AG09309 (cell line): ENCODE measurements around the gene ATP2C1.

ENCODE experiments used
- DNase-seq: peaks from one replicate; pipeline ENCODE4 v3.0.0-alpha.2; 2010; ENCODE audit warnings: low read depth
- H3K4me3 ChIP-seq: 2 replicates; pipeline ENCODE4 v1.5.1; 2011; ENCODE audit warnings: mild to moderate bottlenecking, low read depth, low read length, moderate library complexity; ENCODE audit not compliant: control insufficient read depth
- TF ChIP-seq, protein P1 (sequence below): IDR thresholded peaks from 2 replicates; pipeline ENCODE4 v1.5.1; 2011; ENCODE audit warnings: mild to moderate bottlenecking, low read depth, low read length, inconsistent platforms; ENCODE audit not compliant: insufficient read depth, control insufficient read depth; ENCODE audit errors: missing control alignments

Gene ATP2C1

GRCh38 chr3:130870423-130870822, 23.5 kb upstream of the ATP2C1 start:
- DNase-seq: no peak
- TF ChIP-seq, protein P1, sequence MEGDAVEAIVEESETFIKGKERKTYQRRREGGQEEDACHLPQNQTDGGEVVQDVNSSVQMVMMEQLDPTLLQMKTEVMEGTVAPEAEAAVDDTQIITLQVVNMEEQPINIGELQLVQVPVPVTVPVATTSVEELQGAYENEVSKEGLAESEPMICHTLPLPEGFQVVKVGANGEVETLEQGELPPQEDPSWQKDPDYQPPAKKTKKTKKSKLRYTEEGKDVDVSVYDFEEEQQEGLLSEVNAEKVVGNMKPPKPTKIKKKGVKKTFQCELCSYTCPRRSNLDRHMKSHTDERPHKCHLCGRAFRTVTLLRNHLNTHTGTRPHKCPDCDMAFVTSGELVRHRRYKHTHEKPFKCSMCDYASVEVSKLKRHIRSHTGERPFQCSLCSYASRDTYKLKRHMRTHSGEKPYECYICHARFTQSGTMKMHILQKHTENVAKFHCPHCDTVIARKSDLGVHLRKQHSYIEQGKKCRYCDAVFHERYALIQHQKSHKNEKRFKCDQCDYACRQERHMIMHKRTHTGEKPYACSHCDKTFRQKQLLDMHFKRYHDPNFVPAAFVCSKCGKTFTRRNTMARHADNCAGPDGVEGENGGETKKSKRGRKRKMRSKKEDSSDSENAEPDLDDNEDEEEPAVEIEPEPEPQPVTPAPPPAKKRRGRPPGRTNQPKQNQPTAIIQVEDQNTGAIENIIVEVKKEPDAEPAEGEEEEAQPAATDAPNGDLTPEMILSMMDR: no peak

GRCh38 chr3:130876594-130876993, 17.3 kb upstream of the ATP2C1 start:
- TF ChIP-seq, protein P1: no peak
- no peak for DNase-seq
- no peak overlapping the region for H3K4me3 ChIP-seq

More at GRCh38 chr3:130870423-130870822, 23.5 kb upstream of the ATP2C1 start:
- H3K4me3 ChIP-seq: no peak overlapping the region

GRCh38 chr3:130878464-130878863, 15.4 kb upstream of the ATP2C1 start:
- no peak for DNase-seq
- TF ChIP-seq, protein P1: no peak
- H3K4me3 ChIP-seq: no peak overlapping the region

DNA sequence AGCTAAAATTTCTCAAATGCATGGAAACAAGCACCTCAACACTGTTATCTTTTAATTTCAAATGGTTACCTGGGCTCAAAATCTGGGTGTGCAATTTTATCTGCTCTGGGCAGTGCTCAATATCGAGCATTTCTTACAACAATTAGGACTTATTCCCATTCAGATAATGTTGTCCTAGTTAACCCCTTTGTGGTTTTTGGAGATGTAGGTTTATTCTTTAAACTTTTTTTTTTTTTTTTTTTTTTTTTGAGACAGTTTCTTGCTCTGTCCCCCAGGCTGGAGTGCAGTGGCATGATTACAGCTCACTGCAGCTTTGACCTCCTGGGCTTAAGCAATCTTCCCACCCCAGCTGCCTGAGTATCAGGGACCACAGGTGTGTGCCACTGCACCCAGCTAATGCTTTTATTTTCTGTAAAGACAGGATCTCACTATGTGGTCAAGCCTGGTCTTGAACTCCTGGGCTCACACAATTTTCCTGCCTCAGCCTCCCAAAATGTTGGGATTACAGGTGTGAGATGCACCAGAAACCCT, 4.4 kb upstream of the ATP2C1 start:
- DNase-seq: no peak
- TF ChIP-seq, protein P1: no peak
- H3K4me3 ChIP-seq: no peak overlapping the region

DNA sequence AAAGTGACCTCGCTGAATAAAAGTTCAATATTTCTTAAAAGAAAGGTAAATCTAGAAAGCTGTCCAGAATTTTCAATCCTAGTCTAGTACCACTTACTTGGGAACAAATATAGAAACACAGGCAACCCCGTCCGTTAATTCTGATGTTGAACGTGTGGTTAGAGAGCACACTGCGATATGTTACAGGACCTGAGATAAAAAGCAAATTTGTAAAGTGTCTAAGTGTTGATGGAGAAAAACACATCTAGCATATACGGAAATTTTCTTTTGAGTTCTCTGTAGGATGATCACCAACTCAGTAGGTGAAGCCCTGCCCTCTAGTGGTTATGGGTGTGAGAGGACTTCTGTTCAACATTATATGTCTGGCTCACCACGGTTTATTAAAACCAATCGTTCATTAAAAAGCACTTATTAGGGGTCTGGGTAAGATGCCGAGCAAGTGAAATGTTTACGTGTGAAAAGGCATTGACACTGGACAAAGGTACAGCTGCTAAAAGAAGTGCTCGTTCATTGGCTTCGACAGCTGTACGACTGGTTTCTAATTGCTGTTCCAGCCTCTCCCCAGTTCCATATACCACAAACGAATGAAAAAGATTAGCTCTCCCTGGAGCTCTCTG, 1.0 kb upstream of the ATP2C1 start:
- H3K4me3 ChIP-seq: peak overlapping the region; percentile 99
- TF ChIP-seq, protein P1: peak; percentile 81
- peak; percentile 44 for DNase-seq

- DNase-seq: no peak
- peak overlapping the region; percentile 99 for H3K4me3 ChIP-seq
- TF ChIP-seq, protein P1: no peak
Observed at GRCh38 chr3:130894130-130894985, 474 bp downstream of the ATP2C1 start.
